GM23338 (cell line): ENCODE measurements around the gene SH3TC2. TPM values are rescaled to one million over a fixed set of nuclear protein-coding genes. Genes with fewer than 3 reads are reported as not detected.

Experiments
- ATAC-seq: fragments of 200-7000 bp; cut with Tn5 transposase; 3 replicates; pipeline ENCODE4 v1.9.1; 2020
- DNase-seq: peaks from one replicate; pipeline ENCODE4 v3.0.0-alpha.2; 2015; ENCODE audit warnings: low spot score
- H2AFZ ChIP-seq: fragments of 200-600 bp; sonication (generic); 2 replicates; pipeline ENCODE4 v1.8.0; 2016; ENCODE audit warnings: antibody characterized with exemption, mild to moderate bottlenecking, moderate library complexity
- H3F3A ChIP-seq: fragments of 200-600 bp; sonication (generic); replicated peaks from 2 replicates; pipeline ENCODE4 v1.8.0; 2017; ENCODE audit warnings: antibody characterized with exemption, mixed run types, low read depth
- H3K27ac ChIP-seq: fragments of 200-600 bp; sonication (generic); 2 replicates; pipeline ENCODE4 v1.6.1; 2016; ENCODE audit warnings: low read depth
- H3K27me3 ChIP-seq: fragments of 200-600 bp; sonication (generic); 2 replicates; pipeline ENCODE4 v1.8.0; 2016; ENCODE audit warnings: mild to moderate bottlenecking, mixed run types, moderate library complexity; ENCODE audit not compliant: insufficient read depth
- H3K36me3 ChIP-seq: fragments of 200-600 bp; sonication (generic); 2 replicates; pipeline ENCODE4 v1.8.0; 2016; ENCODE audit warnings: mild to moderate bottlenecking; ENCODE audit not compliant: insufficient read depth
- H3K4me1 ChIP-seq: fragments of 200-600 bp; sonication (generic); 2 replicates; pipeline ENCODE4 v1.8.0; 2016; ENCODE audit warnings: mild to moderate bottlenecking, moderate library complexity; ENCODE audit not compliant: insufficient read depth
- H3K4me2 ChIP-seq: fragments of 200-600 bp; sonication (generic); 2 replicates; pipeline ENCODE4 v1.7.1; 2017; ENCODE audit warnings: mixed run types
- H3K4me3 ChIP-seq: fragments of 200-600 bp; sonication (generic); 2 replicates; pipeline ENCODE4 v1.6.1; 2016; ENCODE audit warnings: mixed run types
- H3K79me2 ChIP-seq: fragments of 200-600 bp; sonication (generic); replicated peaks from 2 replicates; pipeline ENCODE4 v1.8.0; 2017; ENCODE audit warnings: mild to moderate bottlenecking; ENCODE audit not compliant: insufficient read depth
- H3K9me2 ChIP-seq: fragments of 200-600 bp; sonication (generic); 2 replicates; pipeline ENCODE4 v1.8.0; 2017; ENCODE audit not compliant: insufficient read depth
- H4K20me1 ChIP-seq: fragments of 200-600 bp; sonication (generic); replicated peaks from 2 replicates; pipeline ENCODE4 v1.8.0; 2017; ENCODE audit warnings: mild to moderate bottlenecking; ENCODE audit not compliant: insufficient read depth
- H3K27ac Mint-ChIP-seq: 2 replicates; pipeline ENCODE4 v1.8.0; 2020; ENCODE audit warnings: inconsistent platforms, mild to moderate bottlenecking, moderate library complexity, mixed read lengths
- H3K27me3 Mint-ChIP-seq: 3 replicates; pipeline ENCODE4 v1.8.0; 2022; ENCODE audit warnings: low read depth, mild to moderate bottlenecking, moderate library complexity, mixed read lengths, inconsistent platforms; ENCODE audit not compliant: insufficient read depth, poor library complexity
- H3K36me3 Mint-ChIP-seq: 3 replicates; pipeline ENCODE4 v1.8.0; 2021; ENCODE audit warnings: low read depth, mild to moderate bottlenecking, inconsistent platforms, moderate library complexity, mixed read lengths
- H3K4me1 Mint-ChIP-seq: 3 replicates; pipeline ENCODE4 v1.8.0; 2020; ENCODE audit warnings: mild to moderate bottlenecking, inconsistent platforms, mixed read lengths
- H3K4me3 Mint-ChIP-seq: 3 replicates; pipeline ENCODE4 v1.8.0; 2021; ENCODE audit warnings: moderate library complexity, mild to moderate bottlenecking, inconsistent platforms, mixed read lengths
- H3K9me3 Mint-ChIP-seq: 3 replicates; pipeline ENCODE4 v1.8.0; 2020; ENCODE audit warnings: moderate library complexity, mild to moderate bottlenecking, inconsistent platforms, mixed read lengths
- CREB1 ChIP-seq: fragments of 250-450 bp; sonication (Bioruptor Pico); IDR thresholded peaks from 2 replicates; pipeline ENCODE4 v1.5.0; 2020; ENCODE audit warnings: low read depth, mild to moderate bottlenecking, moderate library complexity
- ETS1 ChIP-seq: IDR thresholded peaks from 2 replicates; pipeline ENCODE4 v1.6.1; 2016; ENCODE audit warnings: antibody characterized with exemption
- EZH2 ChIP-seq: fragments of 200-600 bp; sonication (generic); IDR thresholded peaks from one replicate; pipeline ENCODE4 v1.8.0; 2017; ENCODE audit warnings: antibody characterized with exemption, mild to moderate bottlenecking, low read depth; ENCODE audit not compliant: unreplicated experiment
- JUNB ChIP-seq: IDR thresholded peaks from one replicate; pipeline ENCODE4 v1.6.1; 2016; ENCODE audit warnings: antibody characterized with exemption; ENCODE audit not compliant: unreplicated experiment
- NANOG ChIP-seq: IDR thresholded peaks from 2 replicates; pipeline ENCODE4 v1.6.1; 2016; ENCODE audit warnings: antibody characterized with exemption, borderline replicate concordance
- POLR2AphosphoS5 ChIP-seq: IDR thresholded peaks from 2 replicates; pipeline ENCODE4 v1.6.1; 2016; ENCODE audit warnings: antibody characterized with exemption, low read depth
- REST ChIP-seq: IDR thresholded peaks from one replicate; pipeline ENCODE4 v1.6.1; 2018; ENCODE audit warnings: antibody characterized with exemption; ENCODE audit not compliant: unreplicated experiment
- STAT1 ChIP-seq: IDR thresholded peaks from one replicate; pipeline ENCODE4 v1.6.1; 2016; ENCODE audit warnings: antibody characterized with exemption; ENCODE audit not compliant: unreplicated experiment
- ZNF114 ChIP-seq: fragments of 250-450 bp; sonication (Bioruptor Pico); IDR thresholded peaks from 2 replicates; pipeline ENCODE4 v1.5.0; 2020; ENCODE audit warnings: mild to moderate bottlenecking, moderate library complexity
- ZNF331 ChIP-seq: fragments of 250-450 bp; sonication (Bioruptor Pico); IDR thresholded peaks from 2 replicates; pipeline ENCODE4 v1.5.0; 2020; ENCODE audit warnings: low read depth, mild to moderate bottlenecking, moderate library complexity
- ZNF462 ChIP-seq: fragments of 250-450 bp; sonication (Bioruptor Pico); IDR thresholded peaks from 2 replicates; pipeline ENCODE4 v1.5.0; 2020; ENCODE audit warnings: mild to moderate bottlenecking, moderate library complexity
- polyA plus RNA-seq: library from polyadenylated mRNA; unstranded; fragments of >200 nt; fragmentation: Nextera tagmentation; extraction: Ambion mirVana; gene quantifications from 2 replicates; pipeline ENCODE4 v1.2.1, GENCODE V29; 2016
- total RNA-seq: library from RNA; depleted of rRNA; stranded (reverse); fragments of >200 nt; shearing (Covaris generic); gene quantifications from 2 replicates; pipeline ENCODE4 v1.2.3, GENCODE V29; 2014

SH3TC2 gene
- total and polyA plus RNA-seq, 2 experiments from 2014 or later = 0.10 to 0.17 TPM

GRCh38 chr5:148993283-148993936 lies 69.5 kb downstream of the SH3TC2 start (continued):
- TF ChIP-seq ZNF462 = no peak
- TF ChIP-seq EZH2 = no peak

- Mint-ChIP-seq H3K36me3 (no peaks in the 10 kb centered on the region), H3K27ac (no peak overlapping the region), H3K4me1 (peaks cover 5% of the 10 kb centered on the region; the same call in 2 of the 3 replicates), H3K4me3 (no peak overlapping the region), H3K27me3 (no peaks in the 10 kb centered on the region), H3K9me3 (no peaks in the 10 kb centered on the region)
- Histone ChIP-seq H3K36me3 (no peaks in the 10 kb centered on the region), H2AFZ (no peak overlapping the region), H3K4me3 (no peak overlapping the region), H3K9me2 (no peaks in the 10 kb centered on the region; the same call in 1 of the 2 replicates), H3K4me2 (no peak overlapping the region), H3F3A (no peaks in the 10 kb centered on the region), H4K20me1 (no peaks in the 10 kb centered on the region), H3K79me2 (no peaks in the 10 kb centered on the region), H3K27me3 (no peaks in the 10 kb centered on the region), H3K4me1 (no peaks in the 10 kb centered on the region), H3K27ac (no peak overlapping the region)
- DNase-seq = no peak
- ATAC-seq = no peak
- TF ChIP-seq JUNB (no peak), NANOG (no peak), POLR2AphosphoS5 (no peak), STAT1 (no peak), EZH2 (no peak), CREB1 (CRISPR knock-in tag) (no peak), ETS1 (no peak), ZNF114 (CRISPR knock-in tag) (no peak), ZNF331 (no peak), REST (no peak)
Measured at GRCh38 chr5:148992265-148992664, 70.6 kb downstream of the SH3TC2 start.
